HepG2 (cell line): ENCODE results near the gene NEURL4. TPM values are rescaled to one million over a fixed set of nuclear protein-coding genes. Genes with fewer than 3 reads are reported as not detected.

ENCODE experiments used
- CBX2 ChIP-seq, 2 experiments: fragments of 200-600 bp in 1 of 2; sonication (generic); formaldehyde crosslinking in 1 of 2; IDR thresholded peaks; 2 replicates each; pipeline versions ENCODE4 v1.7.0 to v1.8.1; 2018 to 2022; ENCODE audit warnings: low read depth in 2 of 2, low read length in 1 of 2, mild to moderate bottlenecking in 1 of 2, missing genetic modification reagents in 1 of 2
- CC2D1A ChIP-seq: sonication (generic); formaldehyde crosslinking; IDR thresholded peaks from 2 replicates; pipeline ENCODE4 v1.8.1; 2023; ENCODE audit warnings: mild to moderate bottlenecking, missing genetic modification reagents
- JARID2 ChIP-seq: sonication (generic); formaldehyde crosslinking; IDR thresholded peaks from 2 replicates; pipeline ENCODE4 v1.8.1; 2023; ENCODE audit warnings: missing genetic modification reagents, inconsistent platforms; ENCODE audit not compliant: insufficient replicate concordance
- JDP2 ChIP-seq: sonication (generic); formaldehyde crosslinking; IDR thresholded peaks from 2 replicates; pipeline ENCODE4 v1.8.1; 2022; ENCODE audit warnings: missing genetic modification reagents, borderline replicate concordance
- MBNL3 ChIP-seq: fragments of 250-450 bp; sonication (Bioruptor Pico); conservative IDR thresholded peaks from 2 replicates; pipeline ENCODE4 v1.8.0; 2022; ENCODE audit warnings: mild to moderate bottlenecking, inconsistent platforms
- MLLT10 ChIP-seq: sonication (generic); formaldehyde crosslinking; IDR thresholded peaks from 2 replicates; pipeline ENCODE4 v1.4.0; 2020; ENCODE audit warnings: missing genetic modification reagents
- PCBP2 ChIP-seq: fragments of 200-400 bp; formaldehyde crosslinking; optimal IDR thresholded peaks from 2 replicates; pipeline ENCODE3; 2018; ENCODE audit warnings: low read length, low read depth; ENCODE audit not compliant: poor library complexity, severe bottlenecking
- REL ChIP-seq: sonication (generic); formaldehyde crosslinking; conservative IDR thresholded peaks from 2 replicates; pipeline ENCODE4 v1.8.0; 2022; ENCODE audit warnings: mild to moderate bottlenecking, missing genetic modification reagents, moderate library complexity
- RXRA ChIP-seq: sonication (generic); formaldehyde crosslinking; IDR thresholded peaks from 2 replicates; pipeline ENCODE4 v1.5.1; 2020; ENCODE audit warnings: missing genetic modification reagents
- SRSF1 ChIP-seq: fragments of 200-400 bp; formaldehyde crosslinking; optimal IDR thresholded peaks from 2 replicates; pipeline ENCODE3; 2017; ENCODE audit warnings: mild to moderate bottlenecking, low read depth, low read length, moderate library complexity
- THYN1 ChIP-seq: sonication (generic); formaldehyde crosslinking; IDR thresholded peaks from 2 replicates; pipeline ENCODE4 v1.8.1; 2023; ENCODE audit warnings: low read depth, mild to moderate bottlenecking, moderate library complexity, missing genetic modification reagents, borderline replicate concordance
- ZNF101 ChIP-seq: sonication (generic); formaldehyde crosslinking; IDR thresholded peaks from 2 replicates; pipeline ENCODE4 v1.4.0; 2020; ENCODE audit warnings: mild to moderate bottlenecking, low read depth, missing genetic modification reagents, borderline replicate concordance
- ZNF121 ChIP-seq: sonication (generic); formaldehyde crosslinking; IDR thresholded peaks from 2 replicates; pipeline ENCODE4 v1.5.0; 2020; ENCODE audit warnings: mild to moderate bottlenecking, missing genetic modification reagents
- ZNF383 ChIP-seq: sonication (generic); formaldehyde crosslinking; IDR thresholded peaks from 2 replicates; pipeline ENCODE4 v1.4.0; 2020; ENCODE audit warnings: missing genetic modification reagents, mild to moderate bottlenecking, borderline replicate concordance
- ZNF891 ChIP-seq: sonication (generic); formaldehyde crosslinking; IDR thresholded peaks from 2 replicates; pipeline ENCODE4 v1.5.0; 2020; ENCODE audit warnings: mild to moderate bottlenecking, missing genetic modification reagents
- polyA plus RNA-seq, 8 experiments: library from polyadenylated mRNA; depleted of rRNA in 3 of 8; stranded (reverse) in 7 of 8; unstranded in 1 of 8; fragments of >200 nt; fragmentation: Illumina TruSeq in 4 of 8; extraction: Trizol in 4 of 8; gene quantifications; 2 replicates each; pipeline versions ENCODE4 v1.2.1 to v1.2.3, GENCODE V29; 2011 to 2016; ENCODE audit warnings: low read depth in 4 of 8, missing spikeins in 1 of 8, mixed read lengths in 1 of 8; ENCODE audit not compliant: insufficient read depth in 1 of 8
- total RNA-seq, 5 experiments: library from RNA; depleted of rRNA; stranded (reverse); fragments of >200 nt; fragmentation: Illumina TruSeq; extraction: Trizol; gene quantifications; 2 replicates each; pipeline ENCODE4 v1.2.3, GENCODE V29; 2016; ENCODE audit warnings: low read depth in 1 of 5
- TF ChIP-seq, protein P1 (sequence below): fragments of 450-650 bp; IDR thresholded peaks from 2 replicates; pipeline ENCODE4 v1.6.1; 2016
- TF ChIP-seq, protein P2 (sequence below): sonication (generic); formaldehyde crosslinking; IDR thresholded peaks from 2 replicates; pipeline ENCODE4 v1.4.0; 2020; ENCODE audit warnings: mild to moderate bottlenecking, missing genetic modification reagents
- TF ChIP-seq, protein P3 (sequence below): sonication (generic); IDR thresholded peaks from 2 replicates; pipeline ENCODE4 v1.6.1; 2016; ENCODE audit warnings: low read depth, borderline replicate concordance
- TF ChIP-seq, protein P4 (sequence below): sonication (generic); formaldehyde crosslinking; IDR thresholded peaks from 2 replicates; pipeline ENCODE4 v1.4.0; 2020; ENCODE audit warnings: mild to moderate bottlenecking, missing genetic modification reagents
- TF ChIP-seq, protein P5 (sequence below): sonication (generic); formaldehyde crosslinking; IDR thresholded peaks from 2 replicates; pipeline ENCODE4 v1.5.0; 2020; ENCODE audit warnings: mild to moderate bottlenecking, missing genetic modification reagents

Gene NEURL4
- total and polyA plus RNA-seq, 2 of the 13 experiments (the other 11 are each of a cell fraction or from before 2014, with no cell fraction given), result 14.8 to 15.7 TPM

DNA sequence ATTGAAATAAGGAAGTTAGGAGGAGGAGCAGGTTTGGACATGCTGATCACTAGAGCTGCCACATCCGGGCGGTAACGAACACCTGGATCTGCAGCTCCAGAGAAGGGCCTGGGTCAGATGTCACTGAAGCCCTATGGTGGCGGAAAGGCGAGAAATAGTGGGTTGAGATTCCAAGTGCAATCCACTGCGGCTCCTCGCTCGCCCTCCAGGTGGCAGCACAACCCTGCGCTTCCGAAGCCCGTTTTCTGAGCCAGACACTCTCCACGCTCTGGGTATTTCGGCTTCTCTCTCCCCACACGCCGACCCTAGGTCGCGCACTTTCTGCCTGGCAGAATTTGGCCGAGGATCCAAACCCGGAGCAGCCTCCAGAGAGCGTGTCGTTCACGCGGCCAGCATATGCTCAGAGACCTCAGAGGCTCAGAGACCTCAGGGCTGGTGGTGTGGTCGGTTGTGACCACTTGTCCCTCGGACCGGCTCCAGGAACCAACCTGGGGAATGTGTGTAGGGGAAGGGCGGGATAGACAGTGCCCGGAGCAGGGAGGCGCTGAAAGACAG lies 48.5 kb downstream of the NEURL4 start (continued):
- TF ChIP-seq ZNF121 (CRISPR knock-in tag) (no peak), SRSF1 (peak; percentile 9), ZNF383 (no peak), RXRA (CRISPR knock-in tag) (peak; percentile 58; the same call in 1 of the 2 replicates), THYN1 (CRISPR knock-in tag) (0 out of 2 replicates have a peak, but pooled peaks have one; percentile 34), ZNF101 (CRISPR knock-in tag) (no peak), REL (CRISPR knock-in tag) (0 out of 2 replicates have a peak, but pooled peaks have one; percentile 36), MLLT10 (no peak), CBX2 (IDR thresholded peaks at IDR 0.05; ENCODE audit: low read depth, low read length) (no peak), CBX2 (CRISPR knock-in tag; IDR thresholded peaks at IDR 0.05; ENCODE audit: low read depth) (no peak), MBNL3 (no peak), JARID2 (no peak), PCBP2 (no peak), JDP2 (CRISPR knock-in tag) (no peak), ZNF891 (peak; percentile 90), CC2D1A (CRISPR knock-in tag) (no peak)
- TF ChIP-seq, protein P1, sequence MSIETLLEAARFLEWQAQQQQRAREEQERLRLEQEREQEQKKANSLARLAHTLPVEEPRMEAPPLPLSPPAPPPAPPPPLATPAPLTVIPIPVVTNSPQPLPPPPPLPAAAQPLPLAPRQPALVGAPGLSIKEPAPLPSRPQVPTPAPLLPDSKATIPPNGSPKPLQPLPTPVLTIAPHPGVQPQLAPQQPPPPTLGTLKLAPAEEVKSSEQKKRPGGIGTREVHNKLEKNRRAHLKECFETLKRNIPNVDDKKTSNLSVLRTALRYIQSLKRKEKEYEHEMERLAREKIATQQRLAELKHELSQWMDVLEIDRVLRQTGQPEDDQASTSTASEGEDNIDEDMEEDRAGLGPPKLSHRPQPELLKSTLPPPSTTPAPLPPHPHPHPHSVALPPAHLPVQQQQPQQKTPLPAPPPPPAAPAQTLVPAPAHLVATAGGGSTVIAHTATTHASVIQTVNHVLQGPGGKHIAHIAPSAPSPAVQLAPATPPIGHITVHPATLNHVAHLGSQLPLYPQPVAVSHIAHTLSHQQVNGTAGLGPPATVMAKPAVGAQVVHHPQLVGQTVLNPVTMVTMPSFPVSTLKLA, result no peak
- TF ChIP-seq, protein P2, sequence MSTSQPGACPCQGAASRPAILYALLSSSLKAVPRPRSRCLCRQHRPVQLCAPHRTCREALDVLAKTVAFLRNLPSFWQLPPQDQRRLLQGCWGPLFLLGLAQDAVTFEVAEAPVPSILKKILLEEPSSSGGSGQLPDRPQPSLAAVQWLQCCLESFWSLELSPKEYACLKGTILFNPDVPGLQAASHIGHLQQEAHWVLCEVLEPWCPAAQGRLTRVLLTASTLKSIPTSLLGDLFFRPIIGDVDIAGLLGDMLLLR (CRISPR knock-in tag), result no peak
- TF ChIP-seq, protein P3, sequence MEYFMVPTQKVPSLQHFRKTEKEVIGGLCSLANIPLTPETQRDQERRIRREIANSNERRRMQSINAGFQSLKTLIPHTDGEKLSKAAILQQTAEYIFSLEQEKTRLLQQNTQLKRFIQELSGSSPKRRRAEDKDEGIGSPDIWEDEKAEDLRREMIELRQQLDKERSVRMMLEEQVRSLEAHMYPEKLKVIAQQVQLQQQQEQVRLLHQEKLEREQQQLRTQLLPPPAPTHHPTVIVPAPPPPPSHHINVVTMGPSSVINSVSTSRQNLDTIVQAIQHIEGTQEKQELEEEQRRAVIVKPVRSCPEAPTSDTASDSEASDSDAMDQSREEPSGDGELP, result no peak
- TF ChIP-seq, protein P4, sequence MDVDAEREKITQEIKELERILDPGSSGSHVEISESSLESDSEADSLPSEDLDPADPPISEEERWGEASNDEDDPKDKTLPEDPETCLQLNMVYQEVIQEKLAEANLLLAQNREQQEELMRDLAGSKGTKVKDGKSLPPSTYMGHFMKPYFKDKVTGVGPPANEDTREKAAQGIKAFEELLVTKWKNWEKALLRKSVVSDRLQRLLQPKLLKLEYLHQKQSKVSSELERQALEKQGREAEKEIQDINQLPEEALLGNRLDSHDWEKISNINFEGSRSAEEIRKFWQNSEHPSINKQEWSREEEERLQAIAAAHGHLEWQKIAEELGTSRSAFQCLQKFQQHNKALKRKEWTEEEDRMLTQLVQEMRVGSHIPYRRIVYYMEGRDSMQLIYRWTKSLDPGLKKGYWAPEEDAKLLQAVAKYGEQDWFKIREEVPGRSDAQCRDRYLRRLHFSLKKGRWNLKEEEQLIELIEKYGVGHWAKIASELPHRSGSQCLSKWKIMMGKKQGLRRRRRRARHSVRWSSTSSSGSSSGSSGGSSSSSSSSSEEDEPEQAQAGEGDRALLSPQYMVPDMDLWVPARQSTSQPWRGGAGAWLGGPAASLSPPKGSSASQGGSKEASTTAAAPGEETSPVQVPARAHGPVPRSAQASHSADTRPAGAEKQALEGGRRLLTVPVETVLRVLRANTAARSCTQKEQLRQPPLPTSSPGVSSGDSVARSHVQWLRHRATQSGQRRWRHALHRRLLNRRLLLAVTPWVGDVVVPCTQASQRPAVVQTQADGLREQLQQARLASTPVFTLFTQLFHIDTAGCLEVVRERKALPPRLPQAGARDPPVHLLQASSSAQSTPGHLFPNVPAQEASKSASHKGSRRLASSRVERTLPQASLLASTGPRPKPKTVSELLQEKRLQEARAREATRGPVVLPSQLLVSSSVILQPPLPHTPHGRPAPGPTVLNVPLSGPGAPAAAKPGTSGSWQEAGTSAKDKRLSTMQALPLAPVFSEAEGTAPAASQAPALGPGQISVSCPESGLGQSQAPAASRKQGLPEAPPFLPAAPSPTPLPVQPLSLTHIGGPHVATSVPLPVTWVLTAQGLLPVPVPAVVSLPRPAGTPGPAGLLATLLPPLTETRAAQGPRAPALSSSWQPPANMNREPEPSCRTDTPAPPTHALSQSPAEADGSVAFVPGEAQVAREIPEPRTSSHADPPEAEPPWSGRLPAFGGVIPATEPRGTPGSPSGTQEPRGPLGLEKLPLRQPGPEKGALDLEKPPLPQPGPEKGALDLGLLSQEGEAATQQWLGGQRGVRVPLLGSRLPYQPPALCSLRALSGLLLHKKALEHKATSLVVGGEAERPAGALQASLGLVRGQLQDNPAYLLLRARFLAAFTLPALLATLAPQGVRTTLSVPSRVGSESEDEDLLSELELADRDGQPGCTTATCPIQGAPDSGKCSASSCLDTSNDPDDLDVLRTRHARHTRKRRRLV (CRISPR knock-in tag), result peak; percentile 51; the same call in 1 of the 2 replicates
- TF ChIP-seq, protein P5, sequence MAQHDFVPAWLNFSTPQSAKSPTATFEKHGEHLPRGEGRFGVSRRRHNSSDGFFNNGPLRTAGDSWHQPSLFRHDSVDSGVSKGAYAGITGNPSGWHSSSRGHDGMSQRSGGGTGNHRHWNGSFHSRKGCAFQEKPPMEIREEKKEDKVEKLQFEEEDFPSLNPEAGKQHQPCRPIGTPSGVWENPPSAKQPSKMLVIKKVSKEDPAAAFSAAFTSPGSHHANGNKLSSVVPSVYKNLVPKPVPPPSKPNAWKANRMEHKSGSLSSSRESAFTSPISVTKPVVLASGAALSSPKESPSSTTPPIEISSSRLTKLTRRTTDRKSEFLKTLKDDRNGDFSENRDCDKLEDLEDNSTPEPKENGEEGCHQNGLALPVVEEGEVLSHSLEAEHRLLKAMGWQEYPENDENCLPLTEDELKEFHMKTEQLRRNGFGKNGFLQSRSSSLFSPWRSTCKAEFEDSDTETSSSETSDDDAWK, result no peak
